Rectal smooth muscle tissue (tissue), 1 donor: ENCODE results near the gene LLPH.

Experiments
- H3K27ac ChIP-seq: one replicate; pipeline ENCODE4 v1.7.0; 2013; ENCODE audit warnings: low read depth, low read length, inconsistent platforms
- H3K27me3 ChIP-seq: one replicate; pipeline ENCODE4 v1.7.0; 2013; ENCODE audit warnings: low read length; ENCODE audit not compliant: control insufficient read depth, insufficient read depth
- H3K36me3 ChIP-seq: one replicate; pipeline ENCODE4 v1.7.0; 2013; ENCODE audit warnings: low read length; ENCODE audit not compliant: control insufficient read depth, insufficient read depth
- H3K4me1 ChIP-seq: one replicate; pipeline ENCODE4 v1.7.0; 2013; ENCODE audit warnings: low read length; ENCODE audit not compliant: control insufficient read depth, insufficient read depth
- H3K4me3 ChIP-seq: one replicate; pipeline ENCODE4 v1.7.0; 2013; ENCODE audit warnings: low read length
- H3K9ac ChIP-seq: one replicate; pipeline ENCODE4 v1.7.0; 2013; ENCODE audit warnings: low read length

LLPH gene

DNA sequence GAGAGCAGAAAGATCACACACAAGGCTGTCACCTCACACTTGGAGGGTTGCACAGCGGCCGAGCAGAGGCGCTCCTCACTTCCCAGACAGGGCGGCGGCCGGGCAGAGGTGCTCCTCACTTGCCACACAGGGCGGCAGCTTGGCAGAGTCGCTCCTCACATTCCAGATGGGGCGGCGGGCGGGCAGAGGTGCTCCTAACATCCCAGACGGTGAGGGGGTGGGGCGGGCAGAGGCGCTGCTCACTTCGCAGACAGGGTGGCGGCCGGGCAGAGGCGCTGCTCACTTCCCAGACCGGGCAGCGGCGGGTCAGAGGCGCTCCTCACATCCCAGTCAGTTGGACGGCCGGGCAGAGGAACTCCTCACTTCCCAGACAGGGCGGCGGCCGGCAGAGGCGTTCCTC is 30.2 kb upstream of the LLPH start:
- no peak overlapping the region for H3K4me3 ChIP-seq
- H3K4me1 ChIP-seq, result no peaks in the 10 kb centered on the region
- H3K9ac ChIP-seq, result no peak overlapping the region
- H3K27me3 ChIP-seq, result no peaks in the 10 kb centered on the region
- no peak overlapping the region for H3K27ac ChIP-seq
- H3K36me3 ChIP-seq, result peaks cover 7% of the 10 kb centered on the region

DNA sequence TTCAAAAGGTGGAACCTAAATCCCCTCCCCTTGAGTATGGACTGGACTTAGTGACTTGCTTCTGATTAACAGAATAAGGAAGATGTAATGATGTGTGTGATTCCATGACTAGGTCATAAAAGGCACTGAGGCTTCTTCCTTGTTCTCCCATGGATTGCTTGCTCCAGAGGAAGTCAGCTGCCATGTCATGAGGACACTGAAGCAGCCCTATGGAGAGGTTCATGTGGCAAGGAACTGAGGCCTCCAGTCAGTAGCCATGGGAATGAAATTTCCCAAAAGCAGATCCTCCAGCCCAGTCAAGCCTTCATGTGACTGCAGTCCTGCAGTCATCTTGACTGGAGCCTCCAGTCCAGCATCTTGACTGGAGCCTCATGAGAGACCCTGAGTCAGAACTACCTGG is 28.6 kb upstream of the LLPH start:
- Histone ChIP-seq H3K4me1 (peaks cover 7% of the 10 kb centered on the region), H3K4me3 (no peak overlapping the region), H3K27me3 (no peaks in the 10 kb centered on the region), H3K36me3 (peaks cover 5% of the 10 kb centered on the region), H3K27ac (no peak overlapping the region), H3K9ac (no peak overlapping the region)

DNA sequence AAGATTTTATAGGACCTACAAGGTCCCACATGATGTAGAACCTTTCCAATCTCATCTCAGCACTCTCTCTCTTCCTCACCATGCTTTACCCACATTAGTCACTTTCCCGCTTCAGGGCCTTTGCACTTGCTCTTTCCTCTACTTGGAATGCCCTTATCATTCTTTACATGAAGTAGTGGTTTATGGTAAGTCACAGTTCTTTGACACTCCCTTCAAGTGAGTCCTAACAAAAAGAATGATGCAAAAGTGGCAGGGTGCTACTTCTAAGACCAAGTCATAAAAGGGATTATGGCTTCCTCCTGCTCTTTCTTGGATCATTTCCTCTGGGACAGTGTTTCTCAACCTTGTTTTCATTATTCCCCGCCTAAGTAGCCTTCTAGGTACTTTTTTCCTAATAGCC is 26.1 kb upstream of the LLPH start:
- H3K27ac ChIP-seq, result no peak overlapping the region
- no peak overlapping the region for H3K9ac ChIP-seq
- H3K4me3 ChIP-seq, result no peak overlapping the region
- H3K4me1 ChIP-seq, result peaks cover 7% of the 10 kb centered on the region
- no peaks in the 10 kb centered on the region for H3K27me3 ChIP-seq
- peaks cover 5% of the 10 kb centered on the region for H3K36me3 ChIP-seq

DNA sequence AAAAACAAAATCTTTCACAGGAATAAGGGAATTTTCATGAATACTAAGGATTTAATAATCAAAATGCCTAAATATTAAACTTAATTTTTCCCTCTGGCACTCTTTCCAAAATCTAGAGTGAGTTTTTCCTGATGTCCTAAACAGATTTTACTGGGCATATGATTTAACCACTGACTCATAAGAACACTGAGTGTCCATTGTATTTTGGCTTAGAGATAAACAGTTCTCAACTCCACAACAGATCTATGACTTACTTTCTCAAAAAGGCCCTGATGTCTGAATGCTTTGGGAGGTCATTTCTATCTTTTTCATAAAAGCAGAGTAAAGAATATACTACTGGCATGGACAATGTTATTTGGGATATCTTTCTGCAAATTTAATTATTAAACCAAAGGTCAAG is 24.2 kb upstream of the LLPH start:
- no peak overlapping the region for H3K4me3 ChIP-seq
- H3K36me3 ChIP-seq, result peaks cover 4% of the 10 kb centered on the region
- H3K4me1 ChIP-seq, result peaks cover 7% of the 10 kb centered on the region
- H3K27ac ChIP-seq, result peak overlapping the region; percentile 48
- no peak overlapping the region for H3K9ac ChIP-seq
- no peaks in the 10 kb centered on the region for H3K27me3 ChIP-seq

DNA sequence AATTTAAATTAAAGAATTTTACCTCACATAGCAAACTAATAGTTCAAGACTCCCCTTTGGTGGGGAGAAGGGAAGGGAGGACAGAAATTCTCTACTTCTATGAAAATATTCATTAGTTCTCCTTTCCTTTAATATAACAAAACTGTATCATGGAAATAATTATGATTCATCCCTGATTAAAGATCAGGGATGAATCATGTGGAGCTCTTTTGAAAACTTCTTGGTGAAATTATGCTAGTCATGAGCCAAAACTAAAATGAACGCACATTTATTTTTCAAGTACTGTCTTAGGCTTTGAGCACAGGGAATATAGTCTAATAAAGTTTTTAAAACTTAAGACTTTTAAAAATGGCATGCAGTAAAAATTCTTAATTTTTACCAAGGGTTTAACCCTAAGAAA is 22.2 kb upstream of the LLPH start:
- Histone ChIP-seq H3K27ac (no peak overlapping the region), H3K27me3 (no peaks in the 10 kb centered on the region), H3K4me3 (no peak overlapping the region), H3K9ac (no peak overlapping the region), H3K4me1 (peaks cover 7% of the 10 kb centered on the region), H3K36me3 (peaks cover 2% of the 10 kb centered on the region)

GRCh38 chr12:66149702-66150398 is 19.3 kb upstream of the LLPH start:
- no peak overlapping the region for H3K4me3 ChIP-seq
- H3K9ac ChIP-seq, result no peak overlapping the region
- peaks cover 4% of the 10 kb centered on the region for H3K4me1 ChIP-seq
- H3K27ac ChIP-seq, result no peak overlapping the region
- H3K27me3 ChIP-seq, result no peaks in the 10 kb centered on the region
- peaks cover 2% of the 10 kb centered on the region for H3K36me3 ChIP-seq

- H3K4me3 ChIP-seq, result no peak overlapping the region
- H3K27ac ChIP-seq, result no peak overlapping the region
- no peaks in the 10 kb centered on the region for H3K4me1 ChIP-seq
- H3K36me3 ChIP-seq, result peaks cover 10% of the 10 kb centered on the region
- no peaks in the 10 kb centered on the region for H3K27me3 ChIP-seq
- no peak overlapping the region for H3K9ac ChIP-seq
Observed at GRCh38 chr12:66144791-66145754, 14.5 kb upstream of the LLPH start.

GRCh38 chr12:66143868-66144267 is 13.3 kb upstream of the LLPH start:
- H3K9ac ChIP-seq, result no peak overlapping the region
- H3K4me1 ChIP-seq, result no peaks in the 10 kb centered on the region
- no peaks in the 10 kb centered on the region for H3K27me3 ChIP-seq
- H3K27ac ChIP-seq, result no peak overlapping the region
- no peak overlapping the region for H3K4me3 ChIP-seq
- peaks cover 16% of the 10 kb centered on the region for H3K36me3 ChIP-seq

DNA sequence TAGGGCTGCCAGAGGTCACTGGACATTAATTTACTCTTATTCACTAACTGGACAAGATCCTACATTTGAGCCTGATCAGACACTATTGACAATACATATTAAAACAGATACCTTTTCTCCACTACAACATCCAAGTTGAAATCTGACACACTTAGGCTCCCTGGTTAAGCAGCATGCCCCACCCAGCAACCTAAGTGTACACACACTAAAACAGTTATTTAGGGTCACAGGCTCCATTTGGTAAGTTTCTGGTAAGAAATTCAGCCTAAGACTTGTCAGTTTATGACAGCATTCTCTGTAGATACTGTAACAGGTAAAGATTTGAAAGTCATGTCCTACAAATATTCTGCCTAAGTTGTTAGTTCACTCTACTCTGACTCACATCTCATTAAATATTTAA is 12.3 kb upstream of the LLPH start:
- peaks cover 16% of the 10 kb centered on the region for H3K36me3 ChIP-seq
- H3K9ac ChIP-seq, result no peak overlapping the region
- H3K27ac ChIP-seq, result no peak overlapping the region

GRCh38 chr12:66141299-66141698 is 10.7 kb upstream of the LLPH start:
- Histone ChIP-seq H3K9ac (no peak overlapping the region), H3K4me3 (no peak overlapping the region), H3K27me3 (no peaks in the 10 kb centered on the region), H3K4me1 (no peaks in the 10 kb centered on the region), H3K27ac (no peak overlapping the region), H3K36me3 (peaks cover 16% of the 10 kb centered on the region)

More for the DNA sequence above, 12.3 kb upstream of the LLPH start:
- no peaks in the 10 kb centered on the region for H3K4me1 ChIP-seq
- H3K27me3 ChIP-seq, result no peaks in the 10 kb centered on the region
- no peak overlapping the region for H3K4me3 ChIP-seq

DNA sequence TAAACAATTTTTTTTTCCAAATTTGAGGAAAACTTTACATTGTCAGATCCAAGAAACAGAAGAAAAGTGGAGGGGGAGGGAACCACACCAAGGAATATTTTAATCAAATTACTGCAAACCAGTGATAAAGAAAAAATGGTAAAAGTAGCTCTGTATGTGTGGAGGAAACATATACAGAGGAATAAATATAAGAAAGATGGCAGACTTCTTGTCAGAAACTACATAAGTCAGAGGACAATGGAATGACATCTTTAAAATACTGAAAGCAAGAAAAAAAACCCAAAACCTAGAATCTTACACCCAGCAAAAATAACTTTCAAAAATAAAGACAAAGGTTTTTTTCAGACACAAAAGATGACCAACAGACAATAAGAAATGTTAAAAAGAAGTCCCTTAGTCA is 10.2 kb upstream of the LLPH start:
- Histone ChIP-seq H3K4me3 (no peak overlapping the region), H3K36me3 (peaks cover 18% of the 10 kb centered on the region), H3K9ac (no peak overlapping the region), H3K27me3 (no peaks in the 10 kb centered on the region), H3K27ac (no peak overlapping the region), H3K4me1 (no peaks in the 10 kb centered on the region)

- Histone ChIP-seq H3K27me3 (no peaks in the 10 kb centered on the region), H3K4me3 (no peak overlapping the region), H3K4me1 (no peaks in the 10 kb centered on the region), H3K9ac (no peak overlapping the region), H3K36me3 (peaks cover 18% of the 10 kb centered on the region), H3K27ac (no peak overlapping the region)
Observed at GRCh38 chr12:66139328-66139727, 8.8 kb upstream of the LLPH start.
